Measurements from ENCODE around the gene AOC3.

The AOC3 gene

GRCh38 chr17:42817866-42818265 lies 33.1 kb upstream of the AOC3 start:
- H3K4me3 ChIP-seq (ENCODE audit: control insufficient read depth, low read depth, low read length) = no peak overlapping the region
- TF ChIP-seq CTCF (conservative IDR thresholded peaks at IDR 0.05; ENCODE audit: control insufficient read depth, insufficient read depth, low read depth, low read length) = no peak
- peak; percentile 70 for DNase-seq (ENCODE audit: low read depth)

- H3K4me3 ChIP-seq (ENCODE audit: control insufficient read depth, low read depth, low read length) = no peak overlapping the region
- TF ChIP-seq CTCF (conservative IDR thresholded peaks at IDR 0.05; ENCODE audit: control insufficient read depth, insufficient read depth, low read depth, low read length) = no peak
- DNase-seq (ENCODE audit: low read depth) = peak; percentile 80
These were observed 32.6 kb upstream of the AOC3 start for GRCh38 chr17:42818379-42818778.

- peak; percentile 82 for TF ChIP-seq CTCF (conservative IDR thresholded peaks at IDR 0.05; ENCODE audit: control insufficient read depth, insufficient read depth, low read depth, low read length)
These were observed 31.0 kb upstream of the AOC3 start for GRCh38 chr17:42819939-42820535.

GRCh38 chr17:42821176-42821575 lies 29.8 kb upstream of the AOC3 start:
- no peak for TF ChIP-seq CTCF (conservative IDR thresholded peaks at IDR 0.05; ENCODE audit: control insufficient read depth, insufficient read depth, low read depth, low read length)
- no peak overlapping the region for H3K4me3 ChIP-seq (ENCODE audit: control insufficient read depth, low read depth, low read length)
- no peak for DNase-seq (ENCODE audit: low read depth)

More at GRCh38 chr17:42819939-42820535, 31.0 kb upstream of the AOC3 start:
- H3K4me3 ChIP-seq (ENCODE audit: control insufficient read depth, low read depth, low read length) = no peak overlapping the region
- peak; percentile 63 for DNase-seq (ENCODE audit: low read depth)

- H3K4me3 ChIP-seq (ENCODE audit: control insufficient read depth, low read depth, low read length) = no peak overlapping the region
- no peak for DNase-seq (ENCODE audit: low read depth)
- TF ChIP-seq CTCF (conservative IDR thresholded peaks at IDR 0.05; ENCODE audit: control insufficient read depth, insufficient read depth, low read depth, low read length) = no peak
These were observed 23.5 kb upstream of the AOC3 start for GRCh38 chr17:42827472-42827871.

GRCh38 chr17:42830971-42831370 lies 20.0 kb upstream of the AOC3 start:
- TF ChIP-seq CTCF (conservative IDR thresholded peaks at IDR 0.05; ENCODE audit: control insufficient read depth, insufficient read depth, low read depth, low read length) = no peak
- no peak overlapping the region for H3K4me3 ChIP-seq (ENCODE audit: control insufficient read depth, low read depth, low read length)
- no peak for DNase-seq (ENCODE audit: low read depth)

Data from fibroblast of mammary gland (primary cell).